Ectodermal cell (in vitro differentiated cells): ENCODE measurements around the gene CSRNP3.

Source experiments
- H3K27ac ChIP-seq: 2 replicates; pipeline ENCODE4 v1.7.0; 2013; ENCODE audit warnings: mild to moderate bottlenecking, low read depth, low read length; ENCODE audit not compliant: insufficient read depth, poor library complexity, severe bottlenecking
- H3K27me3 ChIP-seq: 2 replicates; pipeline ENCODE4 v1.7.0; 2013; ENCODE audit warnings: mild to moderate bottlenecking, low read length; ENCODE audit not compliant: insufficient read depth, control insufficient read depth, poor library complexity, severe bottlenecking
- H3K36me3 ChIP-seq: one replicate; pipeline ENCODE4 v1.7.0; 2013; ENCODE audit warnings: low read length; ENCODE audit not compliant: control insufficient read depth, insufficient read depth
- H3K4me1 ChIP-seq: one replicate; pipeline ENCODE4 v1.7.0; 2013; ENCODE audit warnings: low read length; ENCODE audit not compliant: control insufficient read depth, insufficient read depth
- H3K4me3 ChIP-seq: 2 replicates; pipeline ENCODE4 v1.7.0; 2013; ENCODE audit warnings: low read depth, low read length, control low read depth; ENCODE audit not compliant: insufficient read depth
- H3K9me3 ChIP-seq: 2 replicates; pipeline ENCODE4 v1.7.0; 2013; ENCODE audit warnings: mild to moderate bottlenecking, low read length, moderate library complexity; ENCODE audit not compliant: control insufficient read depth
- WGBS, 2 experiments: methylation state at CpG; one replicate each; pipeline ENCODE4 v1.1.7; 2013; ENCODE audit warnings: missing lambda C conversion rate in 2 of 2; 5-methylcytosine and 5-hydroxymethylcytosine counted together

The CSRNP3 gene

DNA sequence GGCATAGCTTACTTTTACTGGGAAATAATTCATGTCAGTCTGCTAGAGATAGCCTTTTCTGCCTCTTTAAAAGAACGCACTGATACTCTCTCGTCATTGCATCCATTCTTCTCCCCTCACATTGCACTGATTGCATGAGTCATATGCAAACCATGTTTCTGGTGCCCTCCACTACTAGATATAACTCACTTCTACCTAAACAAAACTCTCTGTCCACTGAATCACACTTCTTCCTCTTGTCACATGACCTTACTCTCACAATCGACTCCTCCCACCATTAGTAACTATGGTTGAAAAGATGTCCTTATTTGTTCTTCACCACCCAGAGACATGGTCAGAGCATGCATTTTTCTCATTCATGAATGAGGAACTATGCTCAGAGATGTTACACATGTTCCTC is 158.0 kb downstream of the CSRNP3 start:
- Histone ChIP-seq H3K36me3 (no peaks in the 10 kb centered on the region), H3K4me1 (peaks cover 38% of the 10 kb centered on the region), H3K27ac (no peak overlapping the region), H3K27me3 (no peaks in the 10 kb centered on the region), H3K9me3 (no peaks in the 10 kb centered on the region), H3K4me3 (no peak overlapping the region)
- WGBS, 2 experiments: 81% methylated on average over 3 of the region's 3 CpGs

DNA sequence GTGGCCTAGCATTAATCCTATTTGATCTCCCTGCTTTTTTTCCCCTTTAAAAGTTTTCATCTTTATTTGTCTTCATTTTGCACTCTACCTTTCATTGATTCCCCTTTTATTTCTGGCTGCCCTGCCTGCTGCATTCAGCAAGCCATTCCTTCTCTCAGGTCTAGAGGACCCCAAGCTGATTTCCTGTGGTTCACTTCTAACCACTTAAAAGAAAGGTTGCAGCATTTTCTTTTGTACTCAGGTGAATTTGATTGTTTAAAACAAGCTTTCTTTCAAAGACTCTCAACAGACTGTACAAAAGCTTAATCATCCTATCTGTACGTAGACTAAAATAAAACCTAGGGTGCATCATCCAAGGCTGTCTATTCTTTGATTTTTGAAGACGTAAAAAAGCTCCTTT is 160.3 kb downstream of the CSRNP3 start:
- peak overlapping the region; percentile 4 for H3K27ac ChIP-seq
- peaks cover 39% of the 10 kb centered on the region for H3K4me1 ChIP-seq
- H3K4me3 ChIP-seq: no peak overlapping the region
- no peaks in the 10 kb centered on the region for H3K36me3 ChIP-seq
- no peaks in the 10 kb centered on the region for H3K27me3 ChIP-seq
- no peaks in the 10 kb centered on the region for H3K9me3 ChIP-seq
- 75 to 76% methylated on average over 2 of the region's 2 CpGs for WGBS, 2 experiments

DNA sequence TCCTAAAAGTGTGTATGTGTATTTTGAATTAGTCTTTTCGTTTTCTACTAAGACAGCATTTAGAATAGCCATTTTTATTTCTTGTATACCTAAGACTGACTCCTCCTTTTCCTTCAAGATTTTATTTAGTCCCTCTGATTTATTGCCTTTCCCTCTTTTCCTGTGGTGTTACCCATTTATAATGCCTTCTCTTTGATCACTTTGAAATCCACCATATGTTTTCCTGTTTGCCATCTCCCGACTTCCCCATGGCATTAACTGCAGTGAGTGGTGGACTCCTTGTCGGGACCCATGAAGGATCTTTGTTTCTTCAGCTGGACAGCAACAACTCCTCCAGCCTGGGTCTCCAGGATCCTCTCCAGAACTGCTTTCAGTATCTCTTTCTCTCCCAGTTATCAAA is 160.7 kb downstream of the CSRNP3 start:
- no peaks in the 10 kb centered on the region for H3K9me3 ChIP-seq
- H3K27ac ChIP-seq: no peak overlapping the region
- H3K36me3 ChIP-seq: no peaks in the 10 kb centered on the region
- H3K4me3 ChIP-seq: no peak overlapping the region
- WGBS, 2 experiments: 82 to 83% methylated on average over 3 of the region's 3 CpGs
- H3K4me1 ChIP-seq: peaks cover 40% of the 10 kb centered on the region
- H3K27me3 ChIP-seq: no peaks in the 10 kb centered on the region

DNA sequence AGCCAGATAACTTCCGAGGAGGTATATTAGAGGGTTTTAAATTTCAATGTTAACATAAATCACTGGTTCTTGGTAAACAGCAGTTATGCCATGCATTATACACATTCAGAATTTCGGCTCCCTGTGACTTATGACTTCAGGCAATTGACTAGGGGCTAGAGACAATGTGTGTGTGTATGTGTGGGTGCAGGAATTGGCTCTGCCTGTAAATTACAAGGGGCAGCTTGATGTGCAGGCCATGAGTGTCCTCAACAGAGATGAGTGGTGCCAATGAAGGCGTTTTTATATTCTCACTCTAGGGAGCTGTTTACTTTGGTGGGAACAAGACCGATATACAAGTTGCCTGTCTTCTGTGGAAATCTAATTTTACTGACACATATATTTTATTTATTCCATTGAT is 161.6 kb downstream of the CSRNP3 start:
- H3K4me3 ChIP-seq: no peak overlapping the region
- WGBS, 2 experiments: 96 to 97% methylated on average over 2 to 4 of the region's 4 CpGs
- H3K27me3 ChIP-seq: no peaks in the 10 kb centered on the region
- peaks cover 46% of the 10 kb centered on the region for H3K4me1 ChIP-seq
- H3K27ac ChIP-seq: no peak overlapping the region
- no peaks in the 10 kb centered on the region for H3K36me3 ChIP-seq
- H3K9me3 ChIP-seq: no peaks in the 10 kb centered on the region

DNA sequence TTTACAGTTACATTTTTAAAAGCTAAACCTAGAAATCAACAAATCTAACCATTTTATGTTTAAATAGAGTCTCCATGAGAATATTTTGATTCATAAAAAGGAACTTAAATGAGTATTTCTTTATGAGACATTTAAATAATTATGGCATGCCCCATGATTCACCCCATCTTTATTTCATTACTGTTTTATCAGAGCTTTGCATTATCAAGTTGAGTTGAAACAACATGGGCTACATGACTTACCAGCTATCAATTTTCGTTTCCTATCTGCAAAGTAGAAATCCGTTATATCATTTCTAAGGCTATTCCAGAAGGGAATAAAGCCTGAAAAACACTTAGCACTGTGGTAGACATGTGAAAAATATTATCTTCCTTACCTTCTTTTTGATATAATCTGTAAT is 163.1 kb downstream of the CSRNP3 start:
- no peak overlapping the region for H3K4me3 ChIP-seq
- H3K9me3 ChIP-seq: no peaks in the 10 kb centered on the region
- H3K4me1 ChIP-seq: peaks cover 41% of the 10 kb centered on the region
- no peaks in the 10 kb centered on the region for H3K36me3 ChIP-seq
- no peaks in the 10 kb centered on the region for H3K27me3 ChIP-seq
- H3K27ac ChIP-seq: peak overlapping the region; percentile 62
- 85 to 100% methylated on average over 2 of the region's 2 CpGs for WGBS, 2 experiments

DNA sequence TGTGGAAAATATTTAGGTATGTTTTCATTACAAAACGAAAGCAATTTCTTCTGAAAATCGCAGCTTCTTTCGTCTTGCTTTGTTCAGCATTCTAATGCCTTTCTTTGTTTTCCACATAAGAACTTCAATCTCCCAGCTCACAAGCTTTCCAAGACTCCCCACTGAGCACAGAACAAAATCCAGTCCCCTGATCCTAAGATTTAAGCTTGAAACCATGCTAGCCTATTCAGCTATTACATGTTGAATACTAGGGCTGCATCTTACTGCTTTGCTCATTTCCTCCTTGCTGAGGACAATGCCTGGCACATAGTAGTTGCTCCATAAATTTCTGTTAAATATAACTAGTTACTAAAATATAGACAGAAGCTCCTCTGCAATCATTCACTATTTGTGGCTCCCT is 163.9 kb downstream of the CSRNP3 start:
- Histone ChIP-seq H3K36me3 (no peaks in the 10 kb centered on the region), H3K9me3 (no peaks in the 10 kb centered on the region), H3K4me3 (no peak overlapping the region), H3K27ac (peak overlapping the region; percentile 90), H3K27me3 (no peaks in the 10 kb centered on the region), H3K4me1 (peaks cover 40% of the 10 kb centered on the region)
- WGBS, 2 experiments: 0 to 1% methylated on average over 3 of the region's 3 CpGs

DNA sequence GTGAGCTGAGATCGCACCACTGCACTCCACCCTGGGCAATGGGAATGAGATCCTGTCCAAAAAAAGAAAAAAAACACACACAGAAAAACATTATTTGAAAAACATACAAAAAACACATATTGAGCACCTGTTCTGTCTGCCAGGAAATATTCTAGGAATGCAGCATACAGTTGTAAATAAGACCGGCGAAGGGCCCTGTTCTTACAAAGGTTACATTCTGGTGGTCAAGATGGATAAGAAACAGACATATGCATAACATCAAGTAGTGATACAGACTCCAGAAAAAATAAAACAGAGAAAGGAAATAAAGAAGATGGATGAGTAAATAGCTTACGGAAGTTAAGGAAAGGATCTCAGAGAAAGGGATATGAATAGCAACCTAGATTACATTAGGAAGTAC is 164.8 kb downstream of the CSRNP3 start:
- Histone ChIP-seq H3K4me1 (peaks cover 39% of the 10 kb centered on the region), H3K4me3 (no peak overlapping the region), H3K9me3 (no peaks in the 10 kb centered on the region), H3K36me3 (no peaks in the 10 kb centered on the region), H3K27ac (no peak overlapping the region), H3K27me3 (no peaks in the 10 kb centered on the region)
- WGBS, 2 experiments: 89 to 90% methylated on average over 4 of the region's 4 CpGs

DNA sequence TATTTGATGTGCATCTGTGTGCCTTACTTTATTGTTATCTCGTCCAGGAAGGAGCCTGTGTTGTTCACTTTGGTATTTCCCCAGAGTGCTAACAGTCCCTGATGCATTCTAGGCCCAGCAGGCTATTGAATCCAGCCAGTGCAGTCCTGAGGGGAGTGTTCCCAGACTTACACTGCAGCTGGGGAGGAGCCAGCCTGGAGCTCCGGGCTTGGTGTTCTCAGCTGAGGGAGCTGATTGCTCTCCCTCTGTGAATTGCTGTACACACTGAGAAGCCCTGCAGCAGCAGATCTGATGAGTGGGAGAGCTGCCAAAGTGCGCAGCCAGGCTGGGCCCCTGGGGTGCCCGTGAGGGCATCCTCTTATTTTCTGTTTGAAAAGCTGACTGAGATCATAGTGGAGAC is 165.4 kb downstream of the CSRNP3 start:
- Histone ChIP-seq H3K4me1 (peaks cover 34% of the 10 kb centered on the region), H3K9me3 (no peaks in the 10 kb centered on the region), H3K4me3 (no peak overlapping the region), H3K36me3 (no peaks in the 10 kb centered on the region), H3K27ac (peak overlapping the region; percentile 84), H3K27me3 (no peaks in the 10 kb centered on the region)
- WGBS, 2 experiments: 18 to 22% methylated on average over 4 of the region's 4 CpGs

DNA sequence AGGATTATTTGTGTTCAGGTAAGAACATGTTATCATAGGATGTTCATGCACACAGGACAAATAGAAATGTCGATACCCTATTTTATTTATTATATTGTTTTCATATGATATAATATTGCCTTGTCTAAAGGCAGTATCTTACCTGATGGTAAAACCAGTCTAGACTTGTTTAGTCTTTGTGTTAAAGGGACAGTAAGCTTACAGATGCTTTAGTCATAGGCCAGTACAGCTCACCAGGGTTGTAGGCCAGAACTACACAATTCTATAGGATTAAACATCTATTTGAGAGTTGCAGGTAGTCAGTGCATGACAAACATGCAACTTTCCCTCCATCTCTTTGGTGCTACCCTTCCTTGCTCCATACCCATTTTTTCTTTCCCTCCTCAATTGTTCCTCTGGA is 166.0 kb downstream of the CSRNP3 start:
- H3K4me1 ChIP-seq: peaks cover 28% of the 10 kb centered on the region
- no peaks in the 10 kb centered on the region for H3K9me3 ChIP-seq
- no peaks in the 10 kb centered on the region for H3K36me3 ChIP-seq
- no CpG with 5 or more reads among the region's 1 CpG for WGBS, 2 experiments
- H3K27ac ChIP-seq: no peak overlapping the region
- H3K27me3 ChIP-seq: no peaks in the 10 kb centered on the region
- no peak overlapping the region for H3K4me3 ChIP-seq

DNA sequence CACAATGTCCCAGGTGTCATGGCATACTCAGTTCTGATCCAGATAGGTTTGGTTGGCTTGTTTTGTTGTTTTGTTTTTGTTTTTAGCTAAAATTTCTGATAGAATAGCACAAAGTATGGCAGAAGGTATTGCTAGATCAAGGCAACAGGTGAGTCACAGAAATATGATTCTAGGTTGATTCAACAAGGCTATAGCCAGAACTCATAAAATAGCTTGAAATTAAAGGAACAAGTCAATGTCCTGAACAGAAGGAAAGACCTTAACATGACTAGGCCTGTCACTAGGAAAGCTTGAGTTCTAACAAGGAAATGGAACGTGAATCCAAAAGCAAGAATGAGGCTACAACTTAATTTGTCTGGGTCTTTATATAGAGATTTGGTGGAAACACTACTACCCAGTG is 167.5 kb downstream of the CSRNP3 start:
- Histone ChIP-seq H3K36me3 (no peaks in the 10 kb centered on the region), H3K4me1 (peaks cover 33% of the 10 kb centered on the region)
- WGBS, 2 experiments: 93 to 98% methylated on average over 1 of the region's 1 CpG

DNA sequence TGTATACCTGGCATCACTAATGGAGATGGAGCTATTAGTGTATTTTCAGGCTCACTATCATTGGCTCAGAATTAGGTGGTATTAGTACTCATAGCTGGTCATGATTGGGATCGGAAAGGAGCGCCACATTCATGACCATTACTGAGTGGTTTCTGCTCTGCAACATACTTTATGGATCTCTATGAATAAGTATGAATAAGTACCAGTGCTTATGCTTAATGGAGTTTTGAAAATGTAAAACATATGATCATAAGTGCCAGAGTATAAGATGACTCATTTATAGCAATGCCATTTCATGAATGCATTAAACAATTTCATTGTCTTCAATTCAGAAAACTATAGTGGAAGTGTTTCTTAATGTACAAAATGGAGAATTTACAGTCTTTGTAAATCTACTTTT is 167.9 kb downstream of the CSRNP3 start:
- H3K36me3 ChIP-seq: no peaks in the 10 kb centered on the region
- H3K4me1 ChIP-seq: peaks cover 33% of the 10 kb centered on the region
- WGBS, 2 experiments: 91 to 95% methylated on average over 2 of the region's 2 CpGs
- no peaks in the 10 kb centered on the region for H3K27me3 ChIP-seq
- H3K4me3 ChIP-seq: no peak overlapping the region
- no peaks in the 10 kb centered on the region for H3K9me3 ChIP-seq
- no peak overlapping the region for H3K27ac ChIP-seq

More for the DNA sequence above, 167.5 kb downstream of the CSRNP3 start:
- Histone ChIP-seq H3K27ac (no peak overlapping the region), H3K27me3 (no peaks in the 10 kb centered on the region), H3K9me3 (no peaks in the 10 kb centered on the region), H3K4me3 (no peak overlapping the region)
